HepG2 (cell line): ENCODE measurements around the gene REPIN1. TPM values are rescaled to one million over a fixed set of nuclear protein-coding genes. Genes with fewer than 3 reads are reported as not detected.

Experiments used
- ATAC-seq: fragments of 200-7000 bp; cut with Tn5 transposase; 3 replicates; pipeline ENCODE4 v1.9.1; 2020; ENCODE audit warnings: mild to moderate bottlenecking, moderate library complexity
- BruUV-seq: library from RNA; stranded (reverse); fragments of 400-500 nt; replicated peaks from 2 replicates; lab custom pipeline; 2021; lab: Mats Ljungman, UMichigan
- CTCF ChIA-PET: fragments of 300-600 bp; formaldehyde crosslinking; extraction: SDS; loops from one replicate; lab custom pipeline; 2021; ENCODE audit warnings: low total read pairs, inconsistent platforms, low intra/inter-chr PET ratio; lab: Yijun Ruan, JAX
- POLR2A ChIA-PET: fragments of 350-600 bp; sonication (Branson Sonifier 250); formaldehyde crosslinking; loops from one replicate; lab custom pipeline; 2020; ENCODE audit warnings: antibody characterized with exemption, inconsistent platforms; lab: Yijun Ruan, JAX
- DNase-seq: peaks from one replicate; pipeline ENCODE4 v3.0.0-alpha.2; 2015; ENCODE audit warnings: low spot score
- FAIRE-seq: peaks from 3 replicates; lab custom pipeline; 2011; peaks lifted over from hg19 to GRCh38; lab: Jason Lieb, UNC
- H2AFZ ChIP-seq: one replicate; pipeline ENCODE4 v1.6.1; 2011; ENCODE audit warnings: low read length, inconsistent platforms
- H3K27ac ChIP-seq: fragments of 300-600 bp; 3 replicates; pipeline ENCODE4 v1.8.0; 2011; ENCODE audit warnings: mixed run types, mild to moderate bottlenecking, mixed read lengths, low read length, inconsistent platforms; ENCODE audit not compliant: insufficient read depth; ENCODE audit errors: extremely low read length
- H3K27me3 ChIP-seq, 2 experiments: fragments of 200-600 bp in 1 of 2; 2 replicates in 1 of 2; 3 replicates in 1 of 2; pipeline versions ENCODE4 v1.6.0 to v1.8.0; 2011; ENCODE audit warnings: low read length in 2 of 2, mild to moderate bottlenecking in 2 of 2, moderate library complexity in 2 of 2, inconsistent platforms in 1 of 2; ENCODE audit not compliant: insufficient read depth in 2 of 2, control insufficient read depth in 1 of 2
- H3K36me3 ChIP-seq, 2 experiments: fragments of 200-600 bp in 1 of 2; replicated peaks in 1 of 2; 2 replicates in 1 of 2; 3 replicates in 1 of 2; pipeline versions ENCODE4 v1.5.1 to v1.8.0; 2011; ENCODE audit warnings: low read length in 2 of 2, inconsistent platforms in 1 of 2; ENCODE audit not compliant: insufficient read depth in 2 of 2, control insufficient read depth in 1 of 2
- H3K4me1 ChIP-seq: 2 replicates; pipeline ENCODE4 v1.5.1; 2012; ENCODE audit warnings: low read length, inconsistent platforms; ENCODE audit not compliant: insufficient read depth
- H3K4me2 ChIP-seq: 2 replicates; pipeline ENCODE4 v1.6.0; 2011; ENCODE audit warnings: low read depth, low read length, inconsistent platforms
- H3K4me3 ChIP-seq, 3 experiments: fragments of 200-600 bp in 1 of 3; sonication (generic), shearing (Covaris generic) in 1 of 3; replicated peaks in 1 of 3; 2 replicates each; pipeline ENCODE4 v1.5.1; 2011 to 2016; ENCODE audit warnings: low read length in 3 of 3, inconsistent platforms in 2 of 3, low read depth in 2 of 3, mild to moderate bottlenecking in 2 of 3, control low read depth in 1 of 3, mixed read lengths in 1 of 3; ENCODE audit not compliant: insufficient read depth in 1 of 3
- H3K79me2 ChIP-seq: one replicate; pipeline ENCODE4 v1.6.1; 2011; ENCODE audit warnings: low read length, inconsistent platforms; ENCODE audit not compliant: insufficient read depth
- H3K9ac ChIP-seq: 2 replicates; pipeline ENCODE4 v1.6.0; 2011; ENCODE audit warnings: mild to moderate bottlenecking, low read depth, low read length, inconsistent platforms; ENCODE audit not compliant: insufficient read depth
- H3K9me3 ChIP-seq: 2 replicates; pipeline ENCODE4 v1.5.1; 2012; ENCODE audit warnings: mild to moderate bottlenecking, low read length
- H4K20me1 ChIP-seq: 2 replicates; pipeline ENCODE4 v1.6.0; 2011; ENCODE audit warnings: inconsistent platforms, mild to moderate bottlenecking, low read length, moderate library complexity; ENCODE audit not compliant: insufficient read depth
- CEBPB ChIP-seq: IDR thresholded peaks from 2 replicates; pipeline ENCODE4 v1.6.1; 2011; ENCODE audit warnings: low read depth, low read length, improper control_type of control experiment, borderline replicate concordance
- DPF2 ChIP-seq: sonication (generic); formaldehyde crosslinking; IDR thresholded peaks from 2 replicates; pipeline ENCODE4 v1.4.0; 2020; ENCODE audit warnings: mild to moderate bottlenecking, low read depth, missing genetic modification reagents, borderline replicate concordance
- ETV5 ChIP-seq: IDR thresholded peaks from 2 replicates; pipeline ENCODE4 v1.6.1; 2018; ENCODE audit warnings: missing biosample characterization, missing genetic modification reagents, inconsistent platforms, borderline replicate concordance
- FOXP1 ChIP-seq, 2 experiments: fragments of 450-650 bp in 1 of 2; IDR thresholded peaks; 2 replicates each; pipeline ENCODE4 v1.6.1; 2017 to 2018; ENCODE audit warnings: antibody characterized with exemption in 1 of 2
- HNF1B ChIP-seq: sonication (generic); formaldehyde crosslinking; IDR thresholded peaks from 2 replicates; pipeline ENCODE4 v1.5.1; 2020; ENCODE audit warnings: mild to moderate bottlenecking, moderate library complexity, missing genetic modification reagents
- MEIS1 ChIP-seq: sonication (generic); formaldehyde crosslinking; IDR thresholded peaks from 2 replicates; pipeline ENCODE4 v1.9.0; 2021; ENCODE audit warnings: mild to moderate bottlenecking, missing genetic modification reagents, moderate library complexity, borderline replicate concordance
- NRL ChIP-seq: sonication (generic); formaldehyde crosslinking; IDR thresholded peaks from 2 replicates; pipeline ENCODE4 v1.5.0; 2020; ENCODE audit warnings: missing genetic modification reagents, mild to moderate bottlenecking, moderate library complexity, borderline replicate concordance
- POGZ ChIP-seq: sonication (generic); formaldehyde crosslinking; IDR thresholded peaks from 2 replicates; pipeline ENCODE4 v1.4.0; 2020; ENCODE audit warnings: mild to moderate bottlenecking, missing genetic modification reagents
- ZNF33B ChIP-seq: sonication (generic); formaldehyde crosslinking; IDR thresholded peaks from 2 replicates; pipeline ENCODE4 v1.5.1; 2020; ENCODE audit warnings: mild to moderate bottlenecking, missing genetic modification reagents
- ZNF616 ChIP-seq: sonication (generic); formaldehyde crosslinking; IDR thresholded peaks from 2 replicates; pipeline ENCODE4 v1.5.0; 2020; ENCODE audit warnings: low read depth, mild to moderate bottlenecking, missing genetic modification reagents
- ZXDC ChIP-seq: sonication (generic); formaldehyde crosslinking; IDR thresholded peaks from 2 replicates; pipeline ENCODE4 v1.5.0; 2020; ENCODE audit warnings: mild to moderate bottlenecking, missing genetic modification reagents
- WGBS: methylation state at CpG from one replicate; pipeline ENCODE4 v1.1.6; 2017; ENCODE audit warnings: low lambda C conversion rate; 5-methylcytosine and 5-hydroxymethylcytosine counted together
- in situ Hi-C: cut with HindIII; loops from 2 replicates; pipeline ENCODE4 v1.10.0; 2017; ENCODE audit warnings: low pct_unique_long_range_greater_than_20kb; ENCODE audit not compliant: extremely low pct_ligation_motif_present
- intact Hi-C: fragments of 100-400 bp; cut with micrococcal nuclease; formaldehyde crosslinking; loops from one replicate; pipeline ENCODE4 v1.10.0; 2022; ENCODE audit not compliant: unreplicated experiment
- polyA plus RNA-seq, 8 experiments: library from polyadenylated mRNA; depleted of rRNA in 3 of 8; stranded (reverse) in 7 of 8; unstranded in 1 of 8; fragments of >200 nt; fragmentation: Illumina TruSeq in 4 of 8; extraction: Trizol in 4 of 8; gene quantifications; 2 replicates each; pipeline versions ENCODE4 v1.2.1 to v1.2.3, GENCODE V29; 2011 to 2016; ENCODE audit warnings: low read depth in 4 of 8, missing spikeins in 1 of 8, mixed read lengths in 1 of 8; ENCODE audit not compliant: insufficient read depth in 1 of 8
- total RNA-seq, 5 experiments: library from RNA; depleted of rRNA; stranded (reverse); fragments of >200 nt; fragmentation: Illumina TruSeq; extraction: Trizol; gene quantifications; 2 replicates each; pipeline ENCODE4 v1.2.3, GENCODE V29; 2016; ENCODE audit warnings: low read depth in 1 of 5
- TF ChIP-seq, protein P1 (sequence below): IDR thresholded peaks from 2 replicates; pipeline ENCODE4 v1.6.1; 2016; ENCODE audit warnings: missing compliant biosample characterization, missing genetic modification reagents, borderline replicate concordance

The REPIN1 gene
- total and polyA plus RNA-seq, 2 of the 13 experiments (the other 11 are each of a cell fraction or from before 2014, with no cell fraction given): 69.9 to 108 TPM

DNA sequence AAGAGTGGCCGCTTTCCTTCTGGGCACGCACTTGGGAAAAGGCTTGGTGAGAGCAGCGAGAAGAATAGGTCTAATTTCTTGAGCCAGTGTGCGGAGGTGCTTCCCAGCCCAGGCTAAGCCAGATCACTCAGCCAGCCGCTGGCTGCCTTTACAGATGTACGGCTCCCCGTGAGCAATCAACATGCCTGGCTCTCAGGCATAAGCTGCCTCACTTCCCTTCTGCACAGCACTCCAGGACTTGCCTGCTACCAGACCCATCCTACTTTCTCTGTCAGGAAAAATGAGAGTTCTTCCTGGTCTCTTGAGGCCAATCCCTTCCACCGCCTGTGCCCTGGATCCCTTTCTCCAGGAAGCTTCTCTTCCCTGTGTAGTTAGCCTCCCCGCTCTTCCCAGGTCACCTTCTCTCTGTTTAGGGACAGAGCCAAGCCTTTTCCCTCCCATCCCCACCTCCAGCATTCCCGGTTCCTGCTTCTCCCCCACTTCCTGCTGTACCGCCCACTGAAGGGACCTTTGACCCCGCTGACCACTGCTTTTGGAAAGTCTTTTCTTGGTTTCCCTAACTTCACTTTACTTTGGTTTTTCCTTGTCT is 44.2 kb upstream of the REPIN1 start (continued):
- TF ChIP-seq POGZ (CRISPR knock-in tag): 0 out of 2 replicates have a peak, but pooled peaks have one; percentile 17
- no peak for TF ChIP-seq ZNF616 (CRISPR knock-in tag)
- no peak for TF ChIP-seq FOXP1 (IDR thresholded peaks at IDR 0.05)
- no peak for TF ChIP-seq FOXP1 (CRISPR knock-in tag; IDR thresholded peaks at IDR 0.05)
- TF ChIP-seq HNF1B: no peak
- TF ChIP-seq ZXDC (CRISPR knock-in tag): 0 out of 2 replicates have a peak, but pooled peaks have one; percentile 59
- peak; percentile 67 for TF ChIP-seq ETV5 (CRISPR knock-in tag)
- TF ChIP-seq, all 625 proteins: peak for 43

DNA sequence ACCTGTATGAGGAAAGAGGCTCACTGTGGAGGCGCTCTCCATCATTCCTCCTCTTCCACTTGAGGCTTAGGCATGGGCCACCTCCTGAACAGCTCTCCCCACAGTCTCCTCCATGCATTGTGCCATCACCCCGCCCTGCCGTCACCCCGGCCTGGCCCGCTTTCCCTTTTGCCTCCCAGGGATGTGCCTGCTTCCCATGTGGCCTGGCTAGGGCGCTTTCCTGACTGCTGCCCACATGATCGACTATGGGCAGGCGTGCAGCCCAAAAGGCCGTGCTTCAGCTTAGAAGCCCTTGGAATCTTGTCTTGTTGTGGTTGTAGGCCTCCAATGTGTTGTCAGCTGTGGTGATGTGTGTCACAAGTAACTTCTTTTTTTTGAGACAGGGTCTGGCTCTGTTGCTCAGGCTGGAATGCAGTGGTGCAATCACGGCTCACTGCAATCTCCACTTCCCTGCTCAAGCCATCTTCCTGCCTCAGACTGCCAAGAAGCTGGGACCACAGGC is 43.5 kb upstream of the REPIN1 start:
- Histone ChIP-seq H4K20me1 (0 out of 2 replicates have a peak, but pooled peaks cover 2% of the 10 kb centered on the region), H3K9me3 (no peaks in the 10 kb centered on the region), H3K4me3 (peak overlapping the region; percentile 74 to 81 (median 77); a peak in 5 of 6 replicates), H2AFZ (no peak overlapping the region), H3K4me1 (peaks cover 54% of the 10 kb centered on the region), H3K4me2 (peak overlapping the region; percentile 96), H3K36me3 (peaks cover 23 to 51% of the 10 kb centered on the region in 2 experiments), H3K27ac (peak overlapping the region; percentile 84), H3K27me3 (no peaks in the 10 kb centered on the region; a peak in 1 of 5 replicates), H3K79me2 (peaks cover 59% of the 10 kb centered on the region), H3K9ac (peak overlapping the region; percentile 92; the same call in 1 of the 2 replicates)
- ChIA-PET POLR2A (interaction anchor here (1.3 to 5.4 kb wide), 4 partner anchors 11 to 80 kb away, joined by 3 to 41 read pairs (median 8); a partner anchor contains a TSS), CTCF (no interaction called here)
- FAIRE-seq (no peak), DNase-seq (no peak), ATAC-seq (no peak)
- BruUV-seq: no TSS peak
- 91% methylated on average over 7 of the region's 10 CpGs for WGBS
- intact Hi-C loops: no loop called here
- in situ Hi-C loops: no loop called here
- 0 out of 2 replicates have a peak, but pooled peaks have one; percentile 12 for TF ChIP-seq ZXDC (CRISPR knock-in tag)
- TF ChIP-seq NRL (CRISPR knock-in tag): 0 out of 2 replicates have a peak, but pooled peaks have one; percentile 21
- no peak for TF ChIP-seq MEIS1 (CRISPR knock-in tag)
- TF ChIP-seq DPF2 (CRISPR knock-in tag): no peak
- peak; percentile 45; the same call in 1 of the 2 replicates for TF ChIP-seq CEBPB
- no peak for TF ChIP-seq ZNF33B (CRISPR knock-in tag)
- TF ChIP-seq, protein P1, sequence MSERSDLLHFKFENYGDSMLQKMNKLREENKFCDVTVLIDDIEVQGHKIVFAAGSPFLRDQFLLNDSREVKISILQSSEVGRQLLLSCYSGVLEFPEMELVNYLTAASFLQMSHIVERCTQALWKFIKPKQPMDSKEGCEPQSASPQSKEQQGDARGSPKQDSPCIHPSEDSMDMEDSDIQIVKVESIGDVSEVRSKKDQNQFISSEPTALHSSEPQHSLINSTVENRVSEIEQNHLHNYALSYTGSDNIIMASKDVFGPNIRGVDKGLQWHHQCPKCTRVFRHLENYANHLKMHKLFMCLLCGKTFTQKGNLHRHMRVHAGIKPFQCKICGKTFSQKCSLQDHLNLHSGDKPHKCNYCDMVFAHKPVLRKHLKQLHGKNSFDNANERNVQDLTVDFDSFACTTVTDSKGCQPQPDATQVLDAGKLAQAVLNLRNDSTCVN: no peak
